Activated T-cell treated with anti-CD3 and anti-CD28 coated beads for 4 hours (primary cell): Measurements from ENCODE around the gene ZNRF3.
"Not testable (repeated sequence)": the region's sequence is repeated elsewhere in the genome, so short reads cannot be mapped to it uniquely, and the experiment has no call there.

Experiments used
- DNase-seq: peaks from one replicate; pipeline ENCODE4 v3.0.0-alpha.2; 2020

ZNRF3 gene

DNA sequence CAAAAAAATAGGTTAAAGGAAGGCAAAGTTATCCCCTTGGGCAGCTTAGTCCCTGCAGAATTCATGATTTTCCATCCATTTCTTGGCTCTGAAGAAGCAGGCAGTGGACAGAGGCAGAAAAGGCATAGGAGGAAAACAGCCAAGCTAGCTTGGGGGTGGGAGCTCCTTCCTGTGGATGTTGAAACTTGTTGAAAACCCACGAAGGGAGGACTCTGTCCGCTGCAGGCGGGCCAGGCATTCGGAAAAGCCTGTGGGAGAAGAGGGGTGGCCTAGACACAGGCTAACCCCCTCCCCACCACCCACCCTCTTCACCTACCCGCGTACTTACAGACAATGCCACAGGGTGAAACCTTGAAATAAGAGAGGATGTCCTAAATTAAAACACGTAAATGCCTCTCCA is 106.1 kb downstream of the ZNRF3 start:
- no peak for DNase-seq

DNA sequence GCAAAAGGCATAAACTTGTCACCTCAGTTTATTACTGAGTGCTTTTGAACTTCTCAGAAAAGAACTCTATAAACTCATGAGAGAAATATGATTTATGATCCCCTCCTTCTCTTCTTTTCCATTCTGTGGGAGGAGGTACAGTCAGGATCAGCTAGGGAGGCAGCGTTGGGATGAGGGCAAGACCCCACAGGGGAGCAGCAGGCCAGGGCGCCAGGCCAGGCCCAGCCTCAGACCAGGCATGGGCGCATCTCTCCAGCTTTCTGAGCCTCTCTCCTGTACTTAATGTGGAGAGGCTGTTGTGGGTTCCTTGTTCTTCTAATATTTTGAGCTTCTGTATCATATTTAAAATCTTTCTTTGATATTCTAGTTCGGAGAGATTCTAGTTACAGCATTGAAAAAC is 106.5 kb downstream of the ZNRF3 start:
- no peak for DNase-seq

GRCh38 chr22:28992565-28993356 is 109.4 kb downstream of the ZNRF3 start:
- DNase-seq: no peak

GRCh38 chr22:28994522-28994921 is 111.2 kb downstream of the ZNRF3 start:
- no peak for DNase-seq

- DNase-seq: no peak
These were observed 112.2 kb downstream of the ZNRF3 start for GRCh38 chr22:28995551-28995950.

- no peak for DNase-seq
These were observed 114.0 kb downstream of the ZNRF3 start for GRCh38 chr22:28997342-28997741.

DNA sequence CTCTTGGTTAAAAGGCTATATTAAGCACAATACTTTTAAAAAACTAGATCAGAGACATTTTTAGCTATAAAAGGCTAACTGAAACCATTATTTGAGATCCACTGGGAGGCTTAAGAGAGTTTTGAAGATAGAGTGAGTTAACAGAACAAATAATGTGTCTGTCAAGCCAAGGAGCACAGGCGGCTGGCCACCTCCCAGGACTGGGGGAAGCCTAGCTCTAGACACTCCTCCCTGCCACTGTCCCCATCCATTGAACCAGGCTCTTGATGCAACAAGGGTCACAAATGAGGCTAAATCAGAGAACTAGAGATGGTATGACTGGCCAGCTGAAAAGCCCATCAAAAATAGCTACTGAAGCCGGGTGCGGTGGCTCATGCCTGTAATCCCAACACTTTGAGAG is 115.3 kb downstream of the ZNRF3 start:
- DNase-seq: no peak

- no peak for DNase-seq
These were observed 116.1 kb downstream of the ZNRF3 start for GRCh38 chr22:28999510-28999909.

GRCh38 chr22:28999919-29000556 is 116.7 kb downstream of the ZNRF3 start:
- no peak for DNase-seq

GRCh38 chr22:29000641-29001040 is 117.3 kb downstream of the ZNRF3 start:
- no peak for DNase-seq

DNA sequence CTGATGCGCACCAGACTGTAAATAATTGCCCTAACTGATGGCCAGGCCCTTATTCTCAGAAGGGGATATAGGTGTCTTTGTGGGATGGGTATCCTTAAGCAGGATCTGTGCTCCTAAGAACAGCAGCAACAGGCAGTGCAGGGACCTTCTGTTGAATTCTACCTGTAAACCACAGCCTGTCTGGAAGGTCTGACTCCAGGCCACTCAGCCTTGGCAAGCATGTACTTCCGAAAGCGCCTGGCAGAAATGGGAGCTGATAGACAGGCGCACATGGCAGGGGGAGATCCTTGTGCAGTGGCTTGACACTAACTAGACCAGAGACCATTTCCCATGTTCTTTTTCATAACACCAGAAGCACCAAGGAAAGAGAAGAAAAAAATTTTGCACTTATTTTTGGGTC is 119.2 kb downstream of the ZNRF3 start:
- DNase-seq: no peak

GRCh38 chr22:29003552-29003951 is 120.2 kb downstream of the ZNRF3 start:
- no peak for DNase-seq

DNA sequence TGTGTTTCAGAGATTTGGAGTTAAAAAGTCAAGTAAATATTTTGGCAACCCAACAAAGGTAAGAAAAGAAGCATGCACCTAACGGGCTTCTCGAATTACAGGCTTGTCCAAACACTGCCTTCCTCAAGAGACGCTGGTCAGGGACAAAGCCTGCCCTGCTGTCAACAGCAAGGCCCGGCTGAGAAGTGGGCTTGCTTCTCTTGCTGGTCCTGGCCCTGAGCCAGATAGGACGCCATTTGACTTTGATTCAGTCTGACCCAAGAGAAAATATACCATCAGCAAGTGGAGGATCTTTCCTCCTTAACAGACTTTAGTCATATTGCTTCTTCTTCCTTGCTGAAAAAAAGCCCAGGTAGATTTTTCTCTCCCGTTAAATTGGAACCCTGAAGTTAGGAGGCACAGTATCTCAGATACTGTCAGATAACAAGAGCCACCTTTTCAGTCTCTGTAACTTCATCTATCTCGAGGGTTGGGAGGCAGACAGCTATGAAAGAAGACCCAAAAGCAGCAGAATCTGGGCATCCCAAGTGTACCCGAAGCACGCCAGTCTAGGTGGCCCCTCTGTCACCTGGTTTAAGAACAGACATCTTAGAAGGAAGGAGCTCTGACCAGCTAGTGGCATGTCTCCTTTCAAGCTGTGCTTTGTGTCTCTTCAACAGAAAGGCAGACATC is 120.7 kb downstream of the ZNRF3 start:
- DNase-seq: no peak

DNA sequence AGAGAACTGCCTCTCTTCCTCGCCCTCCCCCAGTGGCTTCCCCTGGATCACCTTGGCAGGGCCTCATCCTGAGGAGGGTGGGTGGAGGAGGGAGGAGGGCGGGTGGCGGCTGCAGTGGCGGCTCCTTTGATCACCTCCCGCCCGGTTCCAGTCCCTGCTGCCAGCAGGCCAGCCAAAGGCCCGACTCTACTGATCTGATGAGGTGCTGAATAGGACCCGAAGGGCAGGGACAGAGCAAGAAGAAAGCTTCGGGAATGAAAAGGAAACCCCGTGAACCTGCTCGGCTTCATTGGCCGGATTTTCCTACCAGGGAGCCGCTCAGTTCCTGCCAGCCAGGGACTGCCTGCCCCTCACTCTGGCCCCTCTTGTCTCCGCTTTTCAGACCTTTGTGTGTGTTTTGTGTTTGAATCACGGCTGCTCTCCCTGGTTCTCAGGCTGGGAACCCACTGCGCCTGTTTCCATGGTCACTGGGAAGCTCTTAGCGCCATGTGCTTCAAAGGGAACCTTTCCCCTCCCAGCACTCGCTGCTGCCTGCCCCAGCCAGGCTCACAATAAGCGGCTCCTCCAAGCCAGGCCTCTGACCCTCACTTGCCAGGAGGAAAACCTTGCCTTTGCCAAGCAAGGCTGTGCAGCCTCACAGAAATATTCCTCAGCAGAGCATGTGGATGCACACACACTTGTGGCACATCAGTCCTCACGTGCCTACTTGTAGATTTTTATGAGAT is 121.4 kb downstream of the ZNRF3 start:
- DNase-seq: no peak

DNA sequence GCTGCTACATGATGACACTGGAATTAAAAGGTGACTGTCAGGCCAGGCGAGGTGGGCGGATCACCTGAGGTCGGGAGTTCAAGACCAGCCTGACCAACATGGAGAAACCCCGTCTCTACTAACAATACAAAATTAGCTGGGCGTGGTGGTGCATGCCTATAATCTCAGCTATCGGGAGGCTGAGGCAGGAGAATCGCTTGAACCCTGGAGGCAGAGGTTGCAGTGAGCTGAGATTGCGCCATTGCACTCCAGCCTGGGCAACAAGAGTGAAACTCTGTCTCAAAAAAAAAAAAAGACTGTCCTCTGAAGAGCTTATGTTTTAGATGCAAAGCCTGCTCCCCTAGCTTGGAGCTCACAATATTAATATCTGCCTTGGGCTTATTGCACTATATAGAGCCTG is 122.4 kb downstream of the ZNRF3 start:
- DNase-seq: not testable (repeated sequence)

GRCh38 chr22:29006346-29006745 is 123.0 kb downstream of the ZNRF3 start:
- no peak for DNase-seq

DNA sequence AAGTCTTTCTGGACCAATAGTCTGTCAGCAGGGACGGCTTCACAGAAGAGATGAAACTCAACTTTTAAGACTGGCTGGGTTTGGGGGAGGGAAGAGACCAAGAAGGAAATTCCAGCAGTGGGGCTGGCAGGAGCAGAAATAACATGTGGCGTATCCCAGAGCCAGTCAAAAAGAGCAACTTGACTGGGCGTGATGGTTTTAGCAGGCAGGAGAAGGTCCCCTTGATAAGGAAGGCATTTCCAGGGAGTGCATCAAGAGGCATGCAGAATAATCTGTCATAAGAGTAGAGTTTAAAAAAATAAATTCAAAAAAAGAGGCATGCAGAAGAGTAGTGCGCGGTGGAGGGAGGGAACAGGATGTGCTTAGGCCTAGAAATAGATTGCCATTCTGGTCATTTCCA is 125.8 kb downstream of the ZNRF3 start:
- DNase-seq: no peak

DNA sequence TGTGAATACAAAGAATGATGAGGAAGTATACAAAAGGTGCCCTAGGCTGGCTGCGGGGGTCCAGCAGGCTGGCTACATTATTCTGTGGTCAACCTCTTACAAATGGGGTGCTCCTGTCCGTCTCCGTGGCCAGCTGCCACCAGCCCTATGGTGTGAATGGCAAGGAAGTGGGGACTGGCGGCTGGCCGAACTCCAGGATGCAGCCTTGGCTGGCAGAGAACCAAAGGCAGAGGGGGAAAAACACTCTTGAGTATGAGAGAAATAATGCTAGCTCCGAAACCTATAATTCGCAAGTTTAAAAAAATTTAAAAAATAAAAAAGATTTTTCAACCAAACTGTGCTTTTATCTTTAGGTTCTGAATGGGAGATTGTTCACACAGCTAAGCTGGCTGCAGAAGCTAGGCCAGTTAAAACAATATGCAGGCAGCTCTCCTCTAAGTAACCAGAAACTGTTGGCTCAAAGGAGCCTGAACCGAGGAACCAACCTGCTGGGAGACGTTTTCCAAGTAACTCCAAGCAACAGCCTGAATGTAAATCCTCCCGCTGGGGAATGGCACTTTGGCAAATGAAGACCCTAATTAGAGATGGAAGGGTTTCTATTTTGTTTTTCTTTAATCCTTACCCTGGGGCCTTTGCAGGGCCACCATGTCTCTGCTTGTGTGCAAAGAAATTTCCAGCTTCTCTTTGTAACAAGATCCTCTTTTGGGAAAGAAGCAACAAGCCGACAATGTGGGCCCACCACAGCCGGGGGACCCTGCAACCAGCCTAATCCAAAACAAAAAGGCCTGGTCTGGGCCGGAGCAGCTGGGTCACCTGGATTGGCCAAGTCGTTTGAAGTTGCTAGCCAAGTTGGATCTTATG is 128.1 kb downstream of the ZNRF3 start:
- no peak for DNase-seq

DNA sequence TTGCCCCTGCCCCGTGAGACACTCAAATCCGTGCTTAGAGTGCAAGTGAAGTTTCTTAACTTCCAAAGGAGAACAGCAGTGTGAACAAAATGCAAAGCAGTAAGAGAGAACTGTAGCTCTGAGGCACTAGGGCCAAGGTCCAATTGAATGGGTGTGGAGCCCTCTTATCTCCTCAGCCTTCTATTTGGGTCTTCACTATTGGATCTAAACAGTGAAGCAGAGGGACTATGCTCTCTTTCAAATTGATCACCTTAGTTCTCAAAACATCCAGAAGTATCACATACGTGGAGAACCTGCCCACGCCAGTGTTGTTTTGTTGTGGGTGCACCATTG is 128.7 kb downstream of the ZNRF3 start:
- no peak for DNase-seq

GRCh38 chr22:29012952-29013351 is 129.6 kb downstream of the ZNRF3 start:
- DNase-seq: no peak

GRCh38 chr22:29014293-29014692 is 130.9 kb downstream of the ZNRF3 start:
- no peak for DNase-seq

DNA sequence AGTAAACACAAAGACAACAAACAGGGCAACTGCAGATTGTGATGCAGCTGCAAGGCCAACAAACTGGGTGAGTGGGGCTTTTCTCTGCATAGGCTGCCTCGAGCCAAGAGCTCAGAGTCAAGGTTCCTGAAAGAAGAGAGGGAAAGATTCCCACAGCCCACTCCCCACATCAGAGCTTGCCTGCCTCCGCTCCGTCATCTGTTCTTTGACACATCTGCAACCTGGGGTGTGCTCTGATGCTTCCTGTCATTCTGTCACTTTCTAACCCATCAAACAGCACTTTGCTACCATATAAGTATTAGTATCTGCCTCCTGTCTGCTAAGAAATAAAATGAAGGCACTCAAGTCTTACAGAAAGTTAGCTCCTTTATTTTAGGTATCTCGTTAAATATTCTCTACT is 131.4 kb downstream of the ZNRF3 start:
- no peak for DNase-seq
